NCI-H345 (cell line): ENCODE results near the gene CHRM1.
A peak's percentile ranks its signal among the peaks of the same experiment; 100 is the strongest.

ENCODE experiments used
- DNase-seq: peaks from one replicate; lab custom pipeline; 2025; lab: John Stamatoyannopoulos, UW

CHRM1 gene

DNA sequence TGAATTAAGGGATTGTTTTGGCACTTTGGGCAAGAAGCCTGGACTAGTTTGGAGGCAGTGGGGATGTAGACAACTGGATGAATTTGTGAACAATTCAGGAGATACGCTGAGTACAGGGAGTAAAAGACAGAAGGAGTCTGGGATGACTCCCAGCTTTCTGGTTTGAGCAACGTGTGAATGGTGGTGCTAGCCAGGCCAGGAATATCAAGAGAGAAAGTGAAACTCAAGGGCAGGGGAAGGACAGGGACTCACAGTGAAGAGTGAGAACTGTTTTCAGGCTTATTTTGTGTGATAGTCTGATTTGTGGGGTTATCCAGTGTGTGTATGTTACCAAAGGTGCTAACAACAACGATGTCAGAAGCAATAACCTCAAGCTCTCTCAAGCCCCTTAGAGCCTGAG is 15.9 kb downstream of the CHRM1 start:
- no peak for DNase-seq

DNA sequence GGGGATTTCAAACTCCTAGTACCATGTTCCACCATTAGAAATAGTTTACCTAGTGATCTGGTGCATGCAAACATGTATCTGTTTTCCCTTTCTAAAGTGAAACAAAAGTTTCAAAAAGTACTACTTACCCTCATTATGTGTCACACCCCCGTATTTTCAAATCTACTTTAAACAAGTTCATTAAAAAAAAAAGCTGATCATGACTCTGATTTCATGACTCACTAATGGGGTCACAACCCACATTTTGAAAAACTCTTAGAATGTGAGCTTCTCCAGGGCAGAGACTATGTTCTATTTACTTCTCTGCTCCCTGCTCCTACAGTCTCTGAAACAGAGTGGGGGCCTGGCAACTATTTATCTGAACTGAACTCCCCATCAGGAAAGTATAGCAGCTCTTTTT is 18.2 kb downstream of the CHRM1 start:
- no peak for DNase-seq

DNA sequence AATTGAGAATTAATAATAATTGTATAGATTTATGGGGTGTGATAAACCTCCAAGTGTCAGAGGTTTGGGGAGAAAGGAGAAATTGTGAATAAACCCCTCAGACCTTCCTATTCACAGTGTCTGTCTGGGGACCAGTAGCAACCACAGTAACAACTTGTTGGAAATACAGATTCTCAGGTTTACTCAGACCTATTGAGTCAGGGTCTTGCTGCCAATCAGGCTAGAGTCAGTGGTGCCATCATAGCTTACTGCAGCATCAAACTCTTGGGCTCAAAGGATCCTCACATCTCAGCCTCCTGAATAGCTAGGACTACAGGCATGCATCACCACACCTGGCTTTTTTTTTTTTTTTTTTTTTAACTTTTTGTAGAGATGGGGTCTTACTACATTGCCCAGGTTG is 23.1 kb downstream of the CHRM1 start:
- no peak for DNase-seq

GRCh38 chr11:62897311-62897710 is 23.9 kb downstream of the CHRM1 start:
- no peak for DNase-seq

- no peak for DNase-seq
Observed at GRCh38 chr11:62896049-62896448, 25.1 kb downstream of the CHRM1 start.

GRCh38 chr11:62895501-62895900 is 25.7 kb downstream of the CHRM1 start:
- DNase-seq: no peak

DNA sequence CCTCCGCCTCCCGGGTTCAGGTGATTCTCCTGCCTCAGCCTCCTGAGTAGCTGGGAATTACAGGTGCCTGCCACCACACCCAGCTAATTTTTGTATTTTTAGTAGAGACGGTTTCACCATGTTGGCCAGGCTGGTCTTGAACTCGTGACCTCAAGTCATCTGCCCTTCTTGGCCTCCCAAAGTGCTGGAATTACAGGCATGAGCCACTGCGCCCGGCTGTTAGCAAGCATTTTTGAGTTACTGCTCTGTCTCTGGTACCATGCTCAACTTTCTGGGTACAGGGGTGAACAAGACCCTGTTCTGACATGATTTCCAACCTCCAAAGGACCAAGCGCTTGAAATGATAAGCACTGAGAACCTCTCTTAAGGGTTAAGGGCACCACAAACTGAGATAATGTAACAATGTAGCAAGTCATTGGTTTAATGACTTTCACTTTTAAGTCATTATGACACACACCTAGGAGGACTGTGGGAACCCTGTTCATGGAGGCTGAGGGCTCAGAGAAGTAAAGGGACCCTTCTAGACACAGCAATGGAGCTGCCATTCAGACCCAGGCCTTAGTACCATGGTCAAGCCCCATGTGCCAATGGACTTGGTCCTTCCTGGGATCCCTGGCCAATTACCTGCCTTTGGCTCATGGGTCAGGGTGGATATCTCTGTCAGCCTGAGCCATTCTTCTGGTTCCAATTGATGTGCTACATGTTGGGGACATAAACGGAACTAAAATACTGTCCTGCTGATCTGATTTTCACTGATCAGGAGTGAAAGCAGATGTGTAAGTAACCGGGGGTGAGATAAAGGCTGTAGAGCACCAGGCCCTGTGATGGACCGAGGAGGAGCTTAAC is 28.9 kb downstream of the CHRM1 start:
- no peak for DNase-seq

GRCh38 chr11:62889484-62890437 is 31.4 kb downstream of the CHRM1 start:
- no peak for DNase-seq

DNA sequence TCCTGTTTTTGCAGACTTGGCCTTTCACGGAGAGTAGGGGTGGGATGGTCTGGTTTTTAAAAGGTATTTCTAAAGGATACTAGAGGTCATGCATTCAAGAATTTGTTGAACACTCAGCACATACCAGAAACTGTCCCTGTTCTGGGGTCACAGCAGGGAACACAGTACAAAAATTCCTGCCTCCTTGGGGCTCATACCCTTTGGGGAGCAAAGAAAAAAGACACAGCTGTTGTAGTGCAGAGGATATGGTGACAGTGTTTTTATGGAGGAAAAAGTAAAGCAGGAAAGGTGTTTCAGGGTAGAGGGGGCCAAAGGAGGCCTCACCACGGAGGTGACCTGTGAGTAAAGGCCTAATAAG is 32.1 kb downstream of the CHRM1 start:
- DNase-seq: no peak

DNA sequence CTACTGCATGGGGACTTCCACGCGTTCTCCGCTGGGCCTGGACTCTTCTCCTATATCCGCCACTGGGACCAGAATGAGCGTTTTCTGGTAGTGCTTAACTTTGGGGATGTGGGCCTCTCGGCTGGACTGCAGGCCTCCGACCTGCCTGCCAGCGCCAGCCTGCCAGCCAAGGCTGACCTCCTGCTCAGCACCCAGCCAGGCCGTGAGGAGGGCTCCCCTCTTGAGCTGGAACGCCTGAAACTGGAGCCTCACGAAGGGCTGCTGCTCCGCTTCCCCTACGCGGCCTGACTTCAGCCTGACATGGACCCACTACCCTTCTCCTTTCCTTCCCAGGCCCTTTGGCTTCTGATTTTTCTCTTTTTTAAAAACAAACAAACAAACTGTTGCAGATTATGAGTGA is 32.8 kb downstream of the CHRM1 start:
- DNase-seq: no peak

DNA sequence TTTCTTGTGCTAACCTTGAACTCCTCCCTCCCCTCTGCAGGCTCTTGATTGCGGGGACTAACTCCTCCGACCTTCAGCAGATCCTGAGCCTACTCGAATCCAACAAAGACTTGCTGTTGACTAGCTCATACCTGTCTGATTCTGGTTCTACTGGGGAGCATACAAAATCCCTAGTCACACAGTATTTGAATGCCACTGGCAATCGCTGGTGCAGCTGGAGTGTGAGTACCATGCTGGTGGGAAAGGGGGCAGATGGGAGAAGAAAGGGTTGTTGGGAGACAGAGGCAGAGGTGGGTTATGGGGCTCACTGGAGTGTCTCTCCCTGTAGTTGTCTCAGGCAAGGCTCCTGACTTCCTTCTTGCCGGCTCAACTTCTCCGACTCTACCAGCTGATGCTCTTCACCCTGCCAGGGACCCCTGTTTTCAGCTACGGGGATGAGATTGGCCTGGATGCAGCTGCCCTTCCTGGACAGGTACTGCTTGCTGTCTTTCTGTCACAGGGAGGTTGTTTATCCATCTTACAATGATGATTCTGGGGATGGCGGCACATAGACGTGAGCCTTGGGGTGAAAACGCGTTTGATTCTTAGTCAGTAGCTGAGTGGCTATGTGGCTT is 35.9 kb downstream of the CHRM1 start:
- DNase-seq: no peak

GRCh38 chr11:62883673-62884072 is 37.5 kb downstream of the CHRM1 start:
- DNase-seq: no peak

GRCh38 chr11:62882788-62883501 is 38.2 kb downstream of the CHRM1 start:
- no peak for DNase-seq

DNA sequence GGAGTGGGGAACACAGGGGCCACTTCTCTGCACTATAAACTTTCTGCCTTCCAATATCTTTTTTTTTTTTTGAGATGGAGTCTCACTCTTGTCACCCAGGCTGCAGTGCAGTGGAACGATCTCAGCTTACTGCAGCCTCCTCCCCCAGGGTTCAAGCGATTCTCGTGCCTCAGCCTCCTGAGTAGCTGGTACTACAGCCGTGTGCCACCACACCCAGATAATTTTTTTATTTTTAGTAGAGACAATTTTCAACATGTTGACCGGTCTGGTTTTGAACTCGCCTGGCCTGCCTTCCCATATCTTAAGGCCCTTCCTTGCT is 38.8 kb downstream of the CHRM1 start:
- DNase-seq: no peak

- DNase-seq: peak; percentile 89
Observed at GRCh38 chr11:62881579-62882430, 39.4 kb downstream of the CHRM1 start.

DNA sequence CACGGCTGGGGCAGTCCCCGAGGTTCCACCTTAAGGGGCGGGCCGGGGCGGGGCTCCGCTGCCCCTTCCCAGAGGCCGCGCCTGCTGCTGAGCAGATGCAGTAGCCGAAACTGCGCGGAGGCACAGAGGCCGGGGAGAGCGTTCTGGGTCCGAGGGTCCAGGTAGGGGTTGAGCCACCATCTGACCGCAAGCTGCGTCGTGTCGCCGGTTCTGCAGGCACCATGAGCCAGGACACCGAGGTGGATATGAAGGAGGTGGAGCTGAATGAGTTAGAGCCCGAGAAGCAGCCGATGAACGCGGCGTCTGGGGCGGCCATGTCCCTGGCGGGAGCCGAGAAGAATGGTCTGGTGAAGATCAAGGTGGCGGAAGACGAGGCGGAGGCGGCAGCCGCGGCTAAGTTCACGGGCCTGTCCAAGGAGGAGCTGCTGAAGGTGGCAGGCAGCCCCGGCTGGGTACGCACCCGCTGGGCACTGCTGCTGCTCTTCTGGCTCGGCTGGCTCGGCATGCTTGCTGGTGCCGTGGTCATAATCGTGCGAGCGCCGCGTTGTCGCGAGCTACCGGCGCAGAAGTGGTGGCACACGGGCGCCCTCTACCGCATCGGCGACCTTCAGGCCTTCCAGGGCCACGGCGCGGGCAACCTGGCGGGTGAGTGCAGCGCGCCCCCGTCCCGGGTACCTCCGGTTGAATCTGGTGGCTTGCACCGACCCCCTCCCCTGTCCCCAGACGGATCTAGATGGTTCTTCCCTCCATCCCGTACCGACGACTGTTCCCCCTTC is 40.2 kb downstream of the CHRM1 start, which contains the start of gene SLC3A2:
TSS of gene SLC3A2 (plus strand) at position 94 of the 776 bp plus-strand sequence. CDS start at position 222, 128 bp downstream.
- peak; percentile 89 for DNase-seq

GRCh38 chr11:62880231-62880802 is 40.8 kb downstream of the CHRM1 start:
- no peak for DNase-seq

DNA sequence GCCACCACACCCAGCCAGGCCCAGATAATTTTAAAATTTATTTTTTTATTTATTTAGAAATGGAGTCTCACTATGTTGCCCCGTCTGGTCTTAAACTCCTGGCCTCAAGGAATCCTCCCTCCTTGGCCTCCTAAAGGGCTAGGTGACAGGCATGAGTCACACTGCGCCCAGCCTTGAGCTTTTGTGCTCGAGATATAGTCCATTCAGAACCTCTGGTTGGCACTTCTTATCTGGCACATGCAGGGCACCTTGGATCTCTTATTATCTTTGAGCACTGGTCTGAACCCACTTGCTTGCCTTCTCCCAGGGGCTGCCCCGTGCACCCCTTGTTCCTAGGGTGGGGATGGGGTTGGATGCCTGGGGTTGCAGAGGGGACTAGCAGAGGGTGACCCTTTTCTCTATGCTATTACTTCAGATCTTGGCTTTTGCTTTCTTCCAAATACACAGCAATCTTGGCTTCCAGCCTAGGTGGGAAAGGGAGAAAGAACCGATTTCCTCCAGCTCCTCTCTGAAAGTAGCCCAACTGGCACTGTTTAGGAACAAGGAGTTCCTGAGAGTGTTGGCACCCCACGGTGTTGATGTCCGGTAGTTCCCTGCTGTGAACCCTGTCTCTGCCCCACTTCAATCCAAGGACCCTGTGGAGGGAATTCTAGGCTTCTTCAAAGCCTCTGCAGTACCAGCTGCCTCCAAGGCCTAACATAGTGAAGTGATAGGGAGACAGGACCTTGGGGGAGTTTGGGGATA is 41.8 kb downstream of the CHRM1 start:
- no peak for DNase-seq

- no peak for DNase-seq
Observed at GRCh38 chr11:62876712-62877111, 44.5 kb downstream of the CHRM1 start.
